GM12873 (cell line): ENCODE data around the gene TMEM131.

Source experiments
- CTCF ChIP-seq: IDR thresholded peaks from 2 replicates; pipeline ENCODE4 v1.5.1; 2012; ENCODE audit warnings: low read depth, mild to moderate bottlenecking, moderate library complexity, low read length, control low read depth; ENCODE audit not compliant: insufficient read depth; ENCODE audit errors: missing control alignments

The TMEM131 gene

GRCh38 chr2:97754690-97755346, 240.9 kb downstream of the TMEM131 start:
- no peak for TF ChIP-seq CTCF

GRCh38 chr2:97752342-97753334, 243.1 kb downstream of the TMEM131 start:
- no peak for TF ChIP-seq CTCF

GRCh38 chr2:97751752-97752151, 244.0 kb downstream of the TMEM131 start:
- TF ChIP-seq CTCF: no peak

- no peak for TF ChIP-seq CTCF
Observed at GRCh38 chr2:97750017-97750416, 245.7 kb downstream of the TMEM131 start.

GRCh38 chr2:97749581-97749980, 246.2 kb downstream of the TMEM131 start:
- TF ChIP-seq CTCF: no peak

- TF ChIP-seq CTCF: no peak
Observed at GRCh38 chr2:97747716-97748115, 248.0 kb downstream of the TMEM131 start.

GRCh38 chr2:97747285-97747684, 248.5 kb downstream of the TMEM131 start:
- no peak for TF ChIP-seq CTCF
